IMR-90 (cell line): ENCODE data around the gene PTCH2. TPM values are rescaled to one million over a fixed set of nuclear protein-coding genes. Genes with fewer than 3 reads are reported as not detected.
A peak's percentile ranks its signal among the peaks of the same experiment; 100 is the strongest.

Experiments used
- ATAC-seq: fragments of 200-7000 bp; cut with Tn5 transposase; 2 replicates; pipeline ENCODE4 v1.9.1; 2020; ENCODE audit warnings: low read depth, mild to moderate bottlenecking, moderate library complexity
- BruUV-seq: library from RNA; stranded (reverse); fragments of 400-500 nt; replicated peaks from 2 replicates; lab custom pipeline; 2021; lab: Mats Ljungman, UMichigan
- CTCF ChIA-PET: fragments of 300-600 bp; formaldehyde crosslinking; extraction: SDS; loops from one replicate; lab custom pipeline; 2021; ENCODE audit warnings: antibody characterized with exemption; lab: Yijun Ruan, JAX
- POLR2A ChIA-PET: fragments of 300-600 bp; sonication (Branson Sonifier 250); formaldehyde crosslinking; loops from one replicate; lab custom pipeline; 2022; ENCODE audit warnings: antibody characterized with exemption; ENCODE audit not compliant: unreplicated experiment; lab: Charles Lee
- DNase-seq: peaks from one replicate; pipeline ENCODE4 v3.0.0; 2013
- H2AFZ ChIP-seq: replicated peaks from 2 replicates; pipeline ENCODE3; 2013; ENCODE audit warnings: low read length, mild to moderate bottlenecking; ENCODE audit not compliant: poor library complexity
- H2AK5ac ChIP-seq: 2 replicates; pipeline ENCODE4 v1.6.1; 2013; ENCODE audit warnings: low read depth, low read length, inconsistent platforms
- H2AK9ac ChIP-seq: replicated peaks from 2 replicates; pipeline ENCODE3; 2013; ENCODE audit warnings: mild to moderate bottlenecking, low read depth, low read length, moderate library complexity; ENCODE audit not compliant: poor library complexity
- H2BK120ac ChIP-seq: 2 replicates; pipeline ENCODE4 v1.6.1; 2013; ENCODE audit warnings: low read depth, low read length, inconsistent platforms
- H2BK15ac ChIP-seq: 3 replicates; pipeline ENCODE4 v1.6.1; 2013; ENCODE audit warnings: low read depth, low read length, inconsistent platforms
- H2BK20ac ChIP-seq: 2 replicates; pipeline ENCODE4 v1.6.1; 2013; ENCODE audit warnings: low read depth, mild to moderate bottlenecking, inconsistent platforms, low read length, moderate library complexity
- H2BK5ac ChIP-seq: 2 replicates; pipeline ENCODE4 v1.6.1; 2013; ENCODE audit warnings: mild to moderate bottlenecking, low read depth, low read length, inconsistent platforms; ENCODE audit not compliant: poor library complexity, severe bottlenecking
- H3K14ac ChIP-seq: replicated peaks from 2 replicates; pipeline ENCODE4 v1.6.1; 2013; ENCODE audit warnings: low read depth, low read length, inconsistent platforms
- H3K18ac ChIP-seq: 2 replicates; pipeline ENCODE4 v1.6.1; 2013; ENCODE audit warnings: low read depth, low read length, control low read depth
- H3K23ac ChIP-seq: 2 replicates; pipeline ENCODE4 v1.6.1; 2013; ENCODE audit warnings: low read depth, low read length, inconsistent platforms
- H3K27ac ChIP-seq: 2 replicates; pipeline ENCODE4 v1.5.1; 2013; ENCODE audit warnings: mild to moderate bottlenecking, control low read depth, low read length; ENCODE audit not compliant: insufficient read depth
- H3K27me3 ChIP-seq: 2 replicates; pipeline ENCODE4 v1.6.1; 2013; ENCODE audit warnings: low read length; ENCODE audit not compliant: control insufficient read depth, insufficient read depth
- H3K36me3 ChIP-seq: 2 replicates; pipeline ENCODE4 v1.6.1; 2013; ENCODE audit warnings: low read length, mixed read lengths; ENCODE audit not compliant: control insufficient read depth, insufficient read depth
- H3K4ac ChIP-seq: 2 replicates; pipeline ENCODE4 v1.6.1; 2013; ENCODE audit warnings: low read depth, low read length, inconsistent platforms
- H3K4me1 ChIP-seq: 2 replicates; pipeline ENCODE4 v1.6.1; 2013; ENCODE audit warnings: low read length, mixed read lengths; ENCODE audit not compliant: control insufficient read depth, insufficient read depth
- H3K4me2 ChIP-seq: 2 replicates; pipeline ENCODE4 v1.6.1; 2013; ENCODE audit warnings: low read depth, mild to moderate bottlenecking, control low read depth, low read length, moderate library complexity
- H3K4me3 ChIP-seq: 2 replicates; pipeline ENCODE4 v1.5.1; 2013; ENCODE audit warnings: low read depth, mild to moderate bottlenecking, control low read depth, low read length, moderate library complexity; ENCODE audit not compliant: insufficient read depth
- H3K56ac ChIP-seq: 2 replicates; pipeline ENCODE4 v1.6.1; 2013; ENCODE audit warnings: low read length, inconsistent platforms; ENCODE audit not compliant: insufficient read depth; ENCODE audit errors: extremely low read depth
- H3K79me1 ChIP-seq, 2 experiments: 2 replicates each; pipeline ENCODE4 v1.6.1; 2013; ENCODE audit warnings: low read length in 2 of 2, inconsistent platforms in 1 of 2, low read depth in 1 of 2
- H3K9ac ChIP-seq: 2 replicates; pipeline ENCODE4 v1.6.1; 2013; ENCODE audit warnings: low read depth, low read length, control low read depth
- H3K9me1 ChIP-seq: 2 replicates; pipeline ENCODE4 v1.6.1; 2013; ENCODE audit warnings: low read length, inconsistent platforms; ENCODE audit not compliant: insufficient read depth
- H3K9me3 ChIP-seq: 2 replicates; pipeline ENCODE4 v1.6.1; 2013; ENCODE audit warnings: low read length; ENCODE audit not compliant: control insufficient read depth, insufficient read depth
- H4K20me1 ChIP-seq: 2 replicates; pipeline ENCODE4 v1.6.1; 2013; ENCODE audit warnings: low read length, inconsistent platforms; ENCODE audit not compliant: insufficient read depth
- H4K5ac ChIP-seq: 2 replicates; pipeline ENCODE4 v1.6.1; 2013; ENCODE audit warnings: mild to moderate bottlenecking, low read depth, low read length, control low read depth
- H4K8ac ChIP-seq, 2 experiments: 2 replicates each; pipeline ENCODE4 v1.6.1; 2013; ENCODE audit warnings: low read depth in 2 of 2, low read length in 2 of 2, control low read depth in 1 of 2, inconsistent platforms in 1 of 2
- H4K91ac ChIP-seq: 2 replicates; pipeline ENCODE4 v1.6.1; 2013; ENCODE audit warnings: low read depth, low read length, inconsistent platforms; ENCODE audit not compliant: insufficient read depth
- POLR2A ChIP-seq: IDR thresholded peaks from 2 replicates; pipeline ENCODE4 v1.6.1; 2012; ENCODE audit warnings: mild to moderate bottlenecking, low read depth, low read length
- RCOR1 ChIP-seq: IDR thresholded peaks from 2 replicates; pipeline ENCODE4 v1.6.1; 2012; ENCODE audit warnings: mild to moderate bottlenecking, low read length, improper control_type of control experiment; ENCODE audit not compliant: insufficient replicate concordance
- RFX5 ChIP-seq: IDR thresholded peaks from 2 replicates; pipeline ENCODE4 v1.8.0; 2012; ENCODE audit warnings: low read depth, mild to moderate bottlenecking, low read length, moderate library complexity
- WGBS, 2 experiments: methylation state at CpG; one replicate each; pipeline versions ENCODE4 v1.1.5 to v1.1.7; 2013; ENCODE audit warnings: missing lambda C conversion rate in 2 of 2; ENCODE audit not compliant: insufficient read length in 1 of 2; ENCODE audit errors: extremely low coverage in 2 of 2; 5-methylcytosine and 5-hydroxymethylcytosine counted together
- dilution Hi-C: fragments of 300-500 bp; cut with HindIII; formaldehyde crosslinking; loops from one replicate; pipeline ENCODE4 v1.14.3; 2018; ENCODE audit warnings: low sequenced_read_pairs; ENCODE audit not compliant: unreplicated experiment
- in situ Hi-C: fragments of 300-500 bp; cut with MboI; formaldehyde crosslinking; loops from 3 replicates; pipeline ENCODE4 v1.14.3; 2019; ENCODE audit warnings: low sequenced_read_pairs, inconsistent platforms, mixed read lengths
- intact Hi-C: fragments of 100-400 bp; cut with micrococcal nuclease; formaldehyde crosslinking; loops from 2 replicates; pipeline ENCODE4 v1.10.0; 2022
- polyA plus RNA-seq, 3 experiments: library from polyadenylated mRNA; depleted of rRNA; stranded (reverse); fragments of >200 nt; gene quantifications; 2 replicates each; pipeline ENCODE4 v1.2.3, GENCODE V29; 2012; ENCODE audit warnings: low replicate concordance in 1 of 3
- total RNA-seq: library from RNA; depleted of rRNA; stranded (reverse); fragments of >200 nt; gene quantifications from 2 replicates; pipeline ENCODE4 v1.2.3, GENCODE V29; 2012
- TF ChIP-seq, protein P1 (sequence below): fragments of 150-350 bp; IDR thresholded peaks from 2 replicates; pipeline ENCODE4 v1.6.1; 2017; ENCODE audit warnings: mild to moderate bottlenecking, antibody characterized with exemption, low read length, low read depth
- TF ChIP-seq, protein P2 (sequence below): fragments of 150-350 bp; IDR thresholded peaks from 2 replicates; pipeline ENCODE4 v1.6.1; 2016; ENCODE audit warnings: low read depth, mild to moderate bottlenecking, low read length, moderate library complexity, borderline replicate concordance

The PTCH2 gene
- total and polyA plus RNA-seq, 2 of the 4 experiments (the other 2 are of a cell fraction) = under 0.01 to 0.56 TPM

DNA sequence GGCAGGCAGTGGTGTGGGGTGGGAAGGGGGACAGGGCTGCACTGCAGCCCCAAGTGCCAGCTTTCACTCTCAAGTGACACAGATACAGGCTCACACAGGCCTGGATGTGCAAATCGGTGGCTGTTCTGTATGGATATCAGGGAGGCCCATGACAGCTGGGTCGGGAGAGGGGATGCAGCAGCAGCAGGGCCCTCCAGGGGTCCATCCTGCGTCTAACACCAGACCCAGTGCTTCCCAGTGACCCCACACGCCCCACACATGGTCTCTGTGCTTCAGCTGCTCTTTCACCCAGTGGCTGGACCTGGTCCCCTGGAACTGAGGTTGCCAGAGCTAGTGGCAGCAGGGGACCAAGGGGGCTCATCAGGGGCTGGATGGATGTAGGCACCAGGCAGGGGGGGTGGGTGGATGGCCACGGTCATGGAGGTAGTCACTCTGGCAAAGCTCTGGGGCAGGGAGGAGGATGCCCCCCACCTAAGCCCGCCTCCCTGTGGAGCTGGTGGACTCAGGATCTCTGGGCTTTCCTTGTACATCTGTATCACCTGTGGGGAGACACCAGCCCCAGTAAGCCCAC is 20.8 kb downstream of the PTCH2 start:
- H3K56ac ChIP-seq = no peak overlapping the region
- no peak overlapping the region for H2BK15ac ChIP-seq
- no peak overlapping the region for H2BK5ac ChIP-seq
- ChIA-PET POLR2A (interaction anchor here (0.6 to 1.1 kb wide), 2 partner anchors 22 to 54 kb away, joined by 3 to 5 read pairs; partner anchors contain the start of gene PLK3), CTCF (no interaction called here)
- H3K27me3 ChIP-seq = no peaks in the 10 kb centered on the region
- H4K8ac ChIP-seq = no peak overlapping the region
- no peak overlapping the region for H3K4ac ChIP-seq
- H2AK9ac ChIP-seq = no peak overlapping the region
- H2BK120ac ChIP-seq = no peak overlapping the region
- H3K4me1 ChIP-seq = no peaks in the 10 kb centered on the region; the same call in 1 of the 2 replicates
- H3K9ac ChIP-seq = no peak overlapping the region
- H3K27ac ChIP-seq = no peak overlapping the region
- intact Hi-C loops (no loop called here), in situ Hi-C loops (no loop called here), dilution Hi-C loops (no loop called here)
- H2BK20ac ChIP-seq = no peak overlapping the region
- no peak for ATAC-seq
- no peak overlapping the region for H4K5ac ChIP-seq
- TF ChIP-seq POLR2A (0 out of 2 replicates have a peak, but pooled peaks have one; percentile 32), RCOR1 (no peak), RFX5 (no peak)
- TF ChIP-seq, protein P1, sequence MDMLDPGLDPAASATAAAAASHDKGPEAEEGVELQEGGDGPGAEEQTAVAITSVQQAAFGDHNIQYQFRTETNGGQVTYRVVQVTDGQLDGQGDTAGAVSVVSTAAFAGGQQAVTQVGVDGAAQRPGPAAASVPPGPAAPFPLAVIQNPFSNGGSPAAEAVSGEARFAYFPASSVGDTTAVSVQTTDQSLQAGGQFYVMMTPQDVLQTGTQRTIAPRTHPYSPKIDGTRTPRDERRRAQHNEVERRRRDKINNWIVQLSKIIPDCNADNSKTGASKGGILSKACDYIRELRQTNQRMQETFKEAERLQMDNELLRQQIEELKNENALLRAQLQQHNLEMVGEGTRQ = no peak
- TF ChIP-seq, protein P2, sequence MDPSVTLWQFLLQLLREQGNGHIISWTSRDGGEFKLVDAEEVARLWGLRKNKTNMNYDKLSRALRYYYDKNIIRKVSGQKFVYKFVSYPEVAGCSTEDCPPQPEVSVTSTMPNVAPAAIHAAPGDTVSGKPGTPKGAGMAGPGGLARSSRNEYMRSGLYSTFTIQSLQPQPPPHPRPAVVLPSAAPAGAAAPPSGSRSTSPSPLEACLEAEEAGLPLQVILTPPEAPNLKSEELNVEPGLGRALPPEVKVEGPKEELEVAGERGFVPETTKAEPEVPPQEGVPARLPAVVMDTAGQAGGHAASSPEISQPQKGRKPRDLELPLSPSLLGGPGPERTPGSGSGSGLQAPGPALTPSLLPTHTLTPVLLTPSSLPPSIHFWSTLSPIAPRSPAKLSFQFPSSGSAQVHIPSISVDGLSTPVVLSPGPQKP = no peak
- no peaks in the 10 kb centered on the region for H3K9me3 ChIP-seq
- no peak overlapping the region for H2AK5ac ChIP-seq
- H4K91ac ChIP-seq = no peak overlapping the region
- no peak overlapping the region for H3K4me3 ChIP-seq
- H3K9me1 ChIP-seq = peaks cover 3% of the 10 kb centered on the region; the same call in 1 of the 2 replicates
- no peaks in the 10 kb centered on the region; a peak in 1 of 4 replicates for H3K79me1 ChIP-seq
- BruUV-seq = no TSS peak
- no peak overlapping the region for H3K23ac ChIP-seq
- no peak for DNase-seq
- peaks cover 8% of the 10 kb centered on the region; the same call in 1 of the 2 replicates for H4K20me1 ChIP-seq
- no peak overlapping the region for H3K4me2 ChIP-seq
- WGBS, 2 experiments = no CpG with 5 or more reads among the region's 6 CpGs
- no peak overlapping the region for H3K14ac ChIP-seq
- H3K36me3 ChIP-seq = no peaks in the 10 kb centered on the region
- no peak overlapping the region for H3K18ac ChIP-seq
- H2AFZ ChIP-seq = no peak overlapping the region
